Stomach (tissue), 9 donors: Measurements from ENCODE around the gene MMEL1. TPM values are rescaled to one million over a fixed set of nuclear protein-coding genes. Genes with fewer than 3 reads are reported as not detected.
A peak's percentile ranks its signal among the peaks of the same experiment; 100 is the strongest.

Experiments used
- DNase-seq, 2 donors: peaks; one replicate each; pipeline versions ENCODE4 v3.0.0 to v3.0.0-alpha.2; 2013 to 2019
- H3K27ac ChIP-seq, 5 donors: fragments of 200-600 bp in 4 of 5; sonication (generic) in 4 of 5; one replicate each; pipeline ENCODE4 v1.5.1; 2013 to 2019; ENCODE audit warnings: mild to moderate bottlenecking in 1 of 5, moderate library complexity in 1 of 5
- H3K27me3 ChIP-seq, 3 donors: fragments of 200-600 bp; sonication (generic); one replicate each; pipeline ENCODE4 v1.5.1; 2017 to 2019; ENCODE audit warnings: mixed run types in 1 of 3
- H3K36me3 ChIP-seq, 4 donors: fragments of 200-600 bp; sonication (generic); 1 replicate in 3 of 4; 2 replicates in 1 of 4; pipeline ENCODE4 v1.5.1; 2016 to 2019
- H3K4me1 ChIP-seq, 4 donors: fragments of 200-600 bp; sonication (generic); one replicate each; pipeline ENCODE4 v1.5.1; 2016 to 2019
- H3K4me3 ChIP-seq, 4 donors: fragments of 200-600 bp; sonication (generic) in 3 of 4; one replicate each; pipeline ENCODE4 v1.5.1; 2016 to 2019; ENCODE audit warnings: mild to moderate bottlenecking in 1 of 4
- H3K9me3 ChIP-seq, 4 donors: fragments of 200-600 bp; sonication (generic); one replicate each; pipeline ENCODE4 v1.5.1; 2016 to 2019
- EP300 ChIP-seq: sonication (generic); formaldehyde crosslinking; IDR thresholded peaks from one replicate; pipeline ENCODE4 v1.6.1; 2017; ENCODE audit warnings: antibody characterized with exemption
- POLR2A ChIP-seq, 4 donors: fragments of 450-650 bp; IDR thresholded peaks; one replicate each; pipeline ENCODE4 v1.6.1; 2016; ENCODE audit warnings: antibody characterized with exemption in 4 of 4, control low read depth in 2 of 4, mild to moderate bottlenecking in 1 of 4, moderate library complexity in 1 of 4
- POLR2AphosphoS5 ChIP-seq, 3 donors: sonication (generic); formaldehyde crosslinking; IDR thresholded peaks; one replicate each; pipeline ENCODE4 v1.6.1; 2016; ENCODE audit warnings: antibody characterized with exemption in 3 of 3
- WGBS, 5 donors: extraction: QIAGEN DNeasy Blood & Tissue Kit in 3 of 5; methylation state at CpG; one replicate each; pipeline versions ENCODE4 v1.1.5 to v1.1.7; 2013 to 2018; 5-methylcytosine and 5-hydroxymethylcytosine counted together
- intact Hi-C: fragments of 100-400 bp; cut with DNase I; formaldehyde crosslinking; loops from one replicate; pipeline ENCODE4 v1.15.1; 2023; ENCODE audit warnings: low total_unique reads
- polyA plus RNA-seq, 3 donors: library from polyadenylated mRNA; stranded (reverse); fragments of 200-250 nt; gene quantifications; one replicate each; pipeline ENCODE4 v1.2.3, GENCODE V29; 2013
- total RNA-seq, 5 donors: library from RNA; depleted of rRNA; stranded (reverse); fragments of >200 nt; gene quantifications; one replicate each; pipeline versions ENCODE4 v1.1.0 to v1.2.3, GENCODE V29; 2014 to 2016
- TF ChIP-seq, protein P1 (sequence below), 7 experiments: fragments of 450-650 bp in 4 of 7; fragments of 200-600 bp in 3 of 7; sonication (generic) in 3 of 7; IDR thresholded peaks; one replicate each; pipeline ENCODE4 v1.5.1; 2016 to 2019; ENCODE audit warnings: antibody characterized with exemption in 7 of 7, control low read depth in 2 of 7, mild to moderate bottlenecking in 1 of 7
- donor health status: healthy with polysubstance abuse.
- donor health status: Bipolar disorder and iron deficiency.
- donor health status: healthy.

The MMEL1 gene
- total and polyA plus RNA-seq, 8 donors: 1.3 to 190 (median 23.6) TPM

GRCh38 chr1:2601721-2602303, 31.0 kb downstream of the MMEL1 start:
- Histone ChIP-seq H3K27me3 (peaks cover 0 to 51% (median 4%) of the 10 kb centered on the region in 3 donors), H3K36me3 (no peaks in the 10 kb centered on the region), H3K4me3 (no peak overlapping the region), H3K9me3 (peaks cover 0 to 13% (median 5%) of the 10 kb centered on the region in 4 donors), H3K4me1 (no peaks in the 10 kb centered on the region), H3K27ac (no peak overlapping the region)
- no peak for DNase-seq
- intact Hi-C loops: no loop called here
- 81 to 89% (median 84%) methylated on average over 15 to 18 of the region's 18 CpGs for WGBS, 5 donors
- TF ChIP-seq POLR2AphosphoS5 (IDR thresholded peaks at IDR 0.05): no peak

DNA sequence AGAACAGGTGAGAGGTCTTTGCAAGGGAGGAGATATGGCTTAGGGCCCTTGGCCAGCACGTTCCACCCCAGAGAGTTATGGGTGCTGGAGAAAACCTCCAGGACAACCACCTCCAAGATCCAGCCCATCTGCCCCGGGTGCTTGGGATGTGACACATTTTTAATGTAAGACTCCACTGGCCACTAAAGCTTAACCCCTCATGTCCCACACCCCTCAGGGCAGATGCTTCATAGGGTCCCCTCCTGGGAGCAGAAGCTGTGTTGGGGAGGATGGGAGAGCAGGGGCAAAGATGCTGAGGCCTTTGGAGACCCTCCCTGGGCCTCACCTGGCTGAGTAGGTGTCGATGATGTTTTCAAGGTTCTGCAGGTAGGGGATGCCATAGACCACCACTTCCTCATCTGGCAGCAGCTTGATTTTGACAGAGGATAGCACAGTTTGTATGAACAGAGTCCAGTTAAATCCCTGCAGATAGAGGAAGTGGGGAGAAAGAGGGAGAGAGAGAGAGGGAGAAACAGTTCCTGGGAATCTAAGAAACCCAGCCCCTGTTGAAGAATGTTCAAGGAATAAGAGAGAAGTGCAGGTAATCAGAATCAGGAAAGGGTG, 34.4 kb downstream of the MMEL1 start:
- H3K4me1 ChIP-seq: peaks cover 0 to 13% (median 9%) of the 10 kb centered on the region in 4 donors
- intact Hi-C loops: no loop called here
- H3K27me3 ChIP-seq: peaks cover 0 to 24% (median 0%) of the 10 kb centered on the region in 3 donors
- no peak for DNase-seq
- peaks cover 0 to 13% (median 5%) of the 10 kb centered on the region in 4 donors for H3K9me3 ChIP-seq
- no peaks in the 10 kb centered on the region for H3K36me3 ChIP-seq
- TF ChIP-seq, protein P1, sequence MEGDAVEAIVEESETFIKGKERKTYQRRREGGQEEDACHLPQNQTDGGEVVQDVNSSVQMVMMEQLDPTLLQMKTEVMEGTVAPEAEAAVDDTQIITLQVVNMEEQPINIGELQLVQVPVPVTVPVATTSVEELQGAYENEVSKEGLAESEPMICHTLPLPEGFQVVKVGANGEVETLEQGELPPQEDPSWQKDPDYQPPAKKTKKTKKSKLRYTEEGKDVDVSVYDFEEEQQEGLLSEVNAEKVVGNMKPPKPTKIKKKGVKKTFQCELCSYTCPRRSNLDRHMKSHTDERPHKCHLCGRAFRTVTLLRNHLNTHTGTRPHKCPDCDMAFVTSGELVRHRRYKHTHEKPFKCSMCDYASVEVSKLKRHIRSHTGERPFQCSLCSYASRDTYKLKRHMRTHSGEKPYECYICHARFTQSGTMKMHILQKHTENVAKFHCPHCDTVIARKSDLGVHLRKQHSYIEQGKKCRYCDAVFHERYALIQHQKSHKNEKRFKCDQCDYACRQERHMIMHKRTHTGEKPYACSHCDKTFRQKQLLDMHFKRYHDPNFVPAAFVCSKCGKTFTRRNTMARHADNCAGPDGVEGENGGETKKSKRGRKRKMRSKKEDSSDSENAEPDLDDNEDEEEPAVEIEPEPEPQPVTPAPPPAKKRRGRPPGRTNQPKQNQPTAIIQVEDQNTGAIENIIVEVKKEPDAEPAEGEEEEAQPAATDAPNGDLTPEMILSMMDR (IDR thresholded peaks at IDR 0.05): no peak
- TF ChIP-seq POLR2A (IDR thresholded peaks at IDR 0.05) (no peak), EP300 (no peak), POLR2AphosphoS5 (IDR thresholded peaks at IDR 0.05) (no peak)
- no peak overlapping the region for H3K27ac ChIP-seq
- no peak overlapping the region for H3K4me3 ChIP-seq
- WGBS, 5 donors: 62 to 83% (median 81%) methylated on average over 3 of the region's 3 CpGs

- peaks cover 0 to 24% (median 0%) of the 10 kb centered on the region in 3 donors for H3K27me3 ChIP-seq
- H3K9me3 ChIP-seq: peaks cover 0 to 13% (median 5%) of the 10 kb centered on the region in 4 donors
- no peak overlapping the region for H3K4me3 ChIP-seq
- no peaks in the 10 kb centered on the region for H3K36me3 ChIP-seq
- WGBS, 5 donors: 67 to 75% (median 71%) methylated on average over 34 of the region's 34 CpGs
- intact Hi-C loops: no loop called here
- peak in 1 of 2 donors; percentile 9 for DNase-seq
- no peak for TF ChIP-seq POLR2A (IDR thresholded peaks at IDR 0.05)
- no peak for TF ChIP-seq EP300
- TF ChIP-seq, protein P1 (IDR thresholded peaks at IDR 0.05): no peak
- TF ChIP-seq POLR2AphosphoS5 (IDR thresholded peaks at IDR 0.05): no peak
- no peak overlapping the region for H3K27ac ChIP-seq
- H3K4me1 ChIP-seq: peaks cover 7 to 20% (median 16%) of the 10 kb centered on the region in 4 donors
Observed at GRCh38 chr1:2597441-2598328, 35.1 kb downstream of the MMEL1 start.

GRCh38 chr1:2596530-2597333, 36.1 kb downstream of the MMEL1 start:
- DNase-seq: peak in 1 of 2 donors; percentile 1

More at GRCh38 chr1:2596530-2597333, 36.1 kb downstream of the MMEL1 start:
- TF ChIP-seq POLR2A (IDR thresholded peaks at IDR 0.05) (no peak), POLR2AphosphoS5 (IDR thresholded peaks at IDR 0.05) (no peak), EP300 (no peak)
- TF ChIP-seq, protein P1 (IDR thresholded peaks at IDR 0.05): no peak
- H3K27me3 ChIP-seq: peaks cover 0 to 16% (median 0%) of the 10 kb centered on the region in 3 donors
- intact Hi-C loops: no loop called here
- H3K36me3 ChIP-seq: no peaks in the 10 kb centered on the region
- WGBS, 5 donors: 78 to 92% (median 89%) methylated on average over 7 to 28 of the region's 28 CpGs
- H3K4me1 ChIP-seq: peaks cover 14 to 28% (median 19%) of the 10 kb centered on the region in 4 donors
- no peak overlapping the region for H3K4me3 ChIP-seq
- H3K9me3 ChIP-seq: peaks cover 0 to 13% (median 5%) of the 10 kb centered on the region in 4 donors
- H3K27ac ChIP-seq: no peak overlapping the region
